ENCODE data around the gene PDE6B. TPM values are rescaled to one million over a fixed set of nuclear protein-coding genes. Genes with fewer than 3 reads are reported as not detected.

Gene PDE6B
- total RNA-seq, 4 donors from 2014 or later = 6.4 to 26.4 (median 14.4) TPM

GRCh38 chr4:658681-659667 lies 33.6 kb downstream of the PDE6B start:
- no peak overlapping the region for H3K27ac ChIP-seq
- TF ChIP-seq POLR2A (IDR thresholded peaks at IDR 0.05) = no peak
- no peak for TF ChIP-seq CTCF (IDR thresholded peaks at IDR 0.05)
- H3K4me1 ChIP-seq = peaks cover 0 to 4% of the 10 kb centered on the region in 2 donors
- no peak for DNase-seq
- no peaks in the 10 kb centered on the region for H3K9me3 ChIP-seq
- no peaks in the 10 kb centered on the region for H3K36me3 ChIP-seq
- H3K27me3 ChIP-seq = no peaks in the 10 kb centered on the region
- no peak overlapping the region for H3K4me3 ChIP-seq (replicated peaks in 1 of 3)
- intact Hi-C loops (cut with DNase I) = no loop called here
- 90 to 94% methylated on average over 31 to 32 of the region's 32 CpGs for WGBS, 2 donors

GRCh38 chr4:659851-660250 lies 34.5 kb downstream of the PDE6B start:
- DNase-seq = no peak
- WGBS, 2 donors = 93 to 97% methylated on average over 8 of the region's 8 CpGs
- Histone ChIP-seq H3K4me3 (replicated peaks in 1 of 3) (no peak overlapping the region), H3K4me1 (peaks cover 0 to 11% of the 10 kb centered on the region in 2 donors), H3K9me3 (no peaks in the 10 kb centered on the region), H3K27ac (no peak overlapping the region), H3K27me3 (no peaks in the 10 kb centered on the region), H3K36me3 (no peaks in the 10 kb centered on the region)
- TF ChIP-seq POLR2A (IDR thresholded peaks at IDR 0.05) (no peak), CTCF (IDR thresholded peaks at IDR 0.05) (no peak)
- intact Hi-C loops (cut with DNase I) = no loop called here

- DNase-seq = no peak
- H3K27ac ChIP-seq = no peak overlapping the region
- H3K27me3 ChIP-seq = no peaks in the 10 kb centered on the region
- TF ChIP-seq CTCF (IDR thresholded peaks at IDR 0.05) = no peak
- TF ChIP-seq POLR2A (IDR thresholded peaks at IDR 0.05) = no peak
- 92 to 99% methylated on average over 6 to 10 of the region's 10 CpGs for WGBS, 2 donors
- no peaks in the 10 kb centered on the region for H3K9me3 ChIP-seq
- intact Hi-C loops (cut with DNase I) = no loop called here
- peaks cover 0 to 12% of the 10 kb centered on the region in 2 donors for H3K4me1 ChIP-seq
- H3K36me3 ChIP-seq = no peaks in the 10 kb centered on the region
- H3K4me3 ChIP-seq (replicated peaks in 1 of 3) = no peak overlapping the region
Observed at GRCh38 chr4:660401-660800, 35.0 kb downstream of the PDE6B start.

- DNase-seq = no peak
- Histone ChIP-seq H3K27ac (no peak overlapping the region), H3K36me3 (no peaks in the 10 kb centered on the region), H3K9me3 (no peaks in the 10 kb centered on the region), H3K4me3 (replicated peaks in 1 of 3) (no peak overlapping the region), H3K27me3 (no peaks in the 10 kb centered on the region), H3K4me1 (peaks cover 0 to 12% of the 10 kb centered on the region in 2 donors)
- intact Hi-C loops (cut with DNase I) = no loop called here
- TF ChIP-seq POLR2A (IDR thresholded peaks at IDR 0.05) = no peak
- TF ChIP-seq CTCF (IDR thresholded peaks at IDR 0.05) = no peak
- WGBS, 2 donors = 89 to 94% methylated on average over 3 of the region's 3 CpGs
Observed at GRCh38 chr4:661231-661630, 35.9 kb downstream of the PDE6B start.

Measured in thyroid gland (tissue), 4 donors.